Hypothalamus (tissue), 51 donors: Measurements from ENCODE around the gene MTHFD1.

Source experiments
- DNase-seq, 51 donors: peaks; one replicate each; lab custom pipeline; 2025; lab: John Stamatoyannopoulos, UW

The MTHFD1 gene

GRCh38 chr14:64401949-64402348 lies 13.8 kb downstream of the MTHFD1 start:
- no peak for DNase-seq

- DNase-seq = no peak
These were observed 17.1 kb downstream of the MTHFD1 start for GRCh38 chr14:64405295-64405694.

- no peak for DNase-seq
These were observed 19.2 kb downstream of the MTHFD1 start for GRCh38 chr14:64407329-64407728.

- DNase-seq = no peak
These were observed 21.2 kb downstream of the MTHFD1 start for GRCh38 chr14:64409126-64409920.

GRCh38 chr14:64410084-64410774 lies 22.1 kb downstream of the MTHFD1 start:
- no peak for DNase-seq

GRCh38 chr14:64411001-64411400 lies 22.8 kb downstream of the MTHFD1 start:
- DNase-seq = no peak

- DNase-seq = no peak
These were observed 24.1 kb downstream of the MTHFD1 start for GRCh38 chr14:64412237-64412636.

GRCh38 chr14:64416348-64416932 lies 28.3 kb downstream of the MTHFD1 start:
- DNase-seq = no peak

- DNase-seq = no peak
These were observed 29.1 kb downstream of the MTHFD1 start for GRCh38 chr14:64417055-64417770.

- DNase-seq = no peak
These were observed 29.6 kb downstream of the MTHFD1 start for GRCh38 chr14:64417771-64418125.

- DNase-seq = no peak
These were observed 30.9 kb downstream of the MTHFD1 start for GRCh38 chr14:64419003-64419402.

GRCh38 chr14:64421166-64421565 lies 33.0 kb downstream of the MTHFD1 start:
- peak in 1 of 51 donors; percentile 27 for DNase-seq

- DNase-seq = no peak
These were observed 33.9 kb downstream of the MTHFD1 start for GRCh38 chr14:64422005-64422404.

- no peak for DNase-seq
These were observed 34.6 kb downstream of the MTHFD1 start for GRCh38 chr14:64422756-64423155.

- peak in 5 of 51 donors; percentile 4 to 68 (median 29) for DNase-seq
These were observed 35.8 kb downstream of the MTHFD1 start for GRCh38 chr14:64423987-64424386.

- DNase-seq = no peak
These were observed 46.4 kb downstream of the MTHFD1 start for GRCh38 chr14:64434528-64434927.

- no peak for DNase-seq
These were observed 50.2 kb downstream of the MTHFD1 start for GRCh38 chr14:64438181-64438841.

GRCh38 chr14:64439141-64439540 lies 51.0 kb downstream of the MTHFD1 start:
- peak in 1 of 51 donors; percentile 47 for DNase-seq

GRCh38 chr14:64440494-64440893 lies 52.3 kb downstream of the MTHFD1 start:
- DNase-seq = no peak

- no peak for DNase-seq
These were observed 54.3 kb downstream of the MTHFD1 start for GRCh38 chr14:64442300-64442988.
